ENCODE measurements around the gene RCCD1.

The RCCD1 gene

GRCh38 chr15:90931575-90931827 is 23.2 kb upstream of the RCCD1 start:
- no peak for DNase-seq (ENCODE audit: low read depth)
- H3K4me3 ChIP-seq (ENCODE audit: control insufficient read depth, low read depth, low read length): peak overlapping the region; percentile 83
- no peak for TF ChIP-seq CTCF (conservative IDR thresholded peaks at IDR 0.05; ENCODE audit: control insufficient read depth, insufficient read depth, low read depth, low read length)

- peak within 1 kb of the TSS; percentile 83 for H3K4me3 ChIP-seq (ENCODE audit: control insufficient read depth, low read depth, low read length)
- DNase-seq (ENCODE audit: low read depth): peak; percentile 76
- TF ChIP-seq CTCF (conservative IDR thresholded peaks at IDR 0.05; ENCODE audit: control insufficient read depth, insufficient read depth, low read depth, low read length): peak; percentile 64
Observed at GRCh38 chr15:90931828-90932659, 22.6 kb upstream of the RCCD1 start, which contains the start of gene HDDC3. Gene HDDC3, minus strand, starts transcription at chr15:90932549. Its CDS starts 9 bp downstream, at chr15:90932540.

GRCh38 chr15:90932660-90932991 is 22.1 kb upstream of the RCCD1 start:
- DNase-seq (ENCODE audit: low read depth): no peak
- H3K4me3 ChIP-seq (ENCODE audit: control insufficient read depth, low read depth, low read length): no peak overlapping the region
- no peak for TF ChIP-seq CTCF (conservative IDR thresholded peaks at IDR 0.05; ENCODE audit: control insufficient read depth, insufficient read depth, low read depth, low read length)

GRCh38 chr15:90933301-90933700 is 21.4 kb upstream of the RCCD1 start:
- no peak for DNase-seq (ENCODE audit: low read depth)
- no peak overlapping the region for H3K4me3 ChIP-seq (ENCODE audit: control insufficient read depth, low read depth, low read length)
- no peak for TF ChIP-seq CTCF (conservative IDR thresholded peaks at IDR 0.05; ENCODE audit: control insufficient read depth, insufficient read depth, low read depth, low read length)

GRCh38 chr15:90934256-90934948 is 20.3 kb upstream of the RCCD1 start:
- peak; percentile 86 for TF ChIP-seq CTCF (conservative IDR thresholded peaks at IDR 0.05; ENCODE audit: control insufficient read depth, insufficient read depth, low read depth, low read length)
- DNase-seq (ENCODE audit: low read depth): peak; percentile 80
- peak overlapping the region; percentile 77 for H3K4me3 ChIP-seq (ENCODE audit: control insufficient read depth, low read depth, low read length)

- no peak for TF ChIP-seq CTCF (conservative IDR thresholded peaks at IDR 0.05; ENCODE audit: control insufficient read depth, insufficient read depth, low read depth, low read length)
- peak; percentile 78 for DNase-seq (ENCODE audit: low read depth)
- H3K4me3 ChIP-seq (ENCODE audit: control insufficient read depth, low read depth, low read length): peak within 1 kb of the TSS; percentile 77
Observed at GRCh38 chr15:90934949-90935751, 19.5 kb upstream of the RCCD1 start, which contains the start of gene UNC45A. Gene UNC45A, plus strand, starts transcription at chr15:90935285. Its CDS starts 40 bp downstream, at chr15:90935325.

All from fibroblast of mammary gland (primary cell).